GM18858 (cell line): ENCODE data around the gene NCAPG2.
"Not testable (repeated sequence)": the region's sequence is repeated elsewhere in the genome, so short reads cannot be mapped to it uniquely, and the experiment has no call there.

Source experiments
- ATAC-seq: cut with Tn5 transposase; IDR thresholded peaks from one replicate; pipeline ENCODE4 v1.9.1; 2021; ENCODE audit not compliant: unreplicated experiment

The NCAPG2 gene

GRCh38 chr7:158710651-158711102 lies 6.1 kb upstream of the NCAPG2 start:
- ATAC-seq = no peak

DNA sequence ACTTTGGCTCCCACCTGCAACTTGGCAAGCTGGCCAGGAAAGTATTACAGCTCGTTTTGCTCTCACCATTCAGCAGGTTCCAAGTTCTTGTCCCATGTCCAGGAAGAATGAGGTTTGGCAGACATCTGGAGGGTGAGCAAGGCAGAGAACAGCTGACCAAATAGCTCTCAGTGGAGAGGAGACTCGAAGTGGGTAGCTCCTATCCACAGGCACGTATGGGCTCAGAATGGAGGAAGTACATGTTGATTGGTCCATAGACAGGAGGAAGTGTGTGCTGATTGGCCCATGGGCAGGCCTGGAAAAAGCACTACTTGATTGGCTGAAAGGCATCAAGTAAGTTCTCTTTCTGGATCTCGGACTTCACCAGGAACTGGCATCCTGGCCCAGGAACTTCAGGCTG lies 3.0 kb upstream of the NCAPG2 start:
- no peak for ATAC-seq

GRCh38 chr7:158706710-158707590 lies 2.3 kb upstream of the NCAPG2 start:
- ATAC-seq = no peak

- ATAC-seq = no peak
Measured at GRCh38 chr7:158706273-158706704, 1.7 kb upstream of the NCAPG2 start.

- ATAC-seq = no peak
Measured at GRCh38 chr7:158705234-158705850, 738 bp upstream of the NCAPG2 start.

- not testable (repeated sequence) for ATAC-seq
Measured at GRCh38 chr7:158703679-158704523, 703 bp downstream of the NCAPG2 start.

DNA sequence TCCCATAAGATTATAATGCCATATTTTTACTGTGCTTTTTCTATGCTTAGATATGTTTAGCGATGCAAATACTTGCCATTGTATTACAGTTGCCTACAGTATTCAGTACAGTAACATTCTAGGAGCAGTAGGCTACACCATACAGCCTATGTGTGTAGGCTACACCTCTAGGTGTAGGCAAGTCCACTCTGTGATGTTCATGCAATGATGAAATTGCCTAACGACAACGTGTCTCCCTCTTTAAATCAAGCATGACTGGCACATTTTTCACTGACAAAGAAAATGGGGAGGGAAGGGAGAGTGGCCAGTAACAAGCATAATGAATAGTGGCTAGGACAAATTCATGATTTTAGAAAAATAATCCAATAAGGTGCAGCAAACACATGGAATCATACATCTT lies 1.7 kb downstream of the NCAPG2 start:
- no peak for ATAC-seq

DNA sequence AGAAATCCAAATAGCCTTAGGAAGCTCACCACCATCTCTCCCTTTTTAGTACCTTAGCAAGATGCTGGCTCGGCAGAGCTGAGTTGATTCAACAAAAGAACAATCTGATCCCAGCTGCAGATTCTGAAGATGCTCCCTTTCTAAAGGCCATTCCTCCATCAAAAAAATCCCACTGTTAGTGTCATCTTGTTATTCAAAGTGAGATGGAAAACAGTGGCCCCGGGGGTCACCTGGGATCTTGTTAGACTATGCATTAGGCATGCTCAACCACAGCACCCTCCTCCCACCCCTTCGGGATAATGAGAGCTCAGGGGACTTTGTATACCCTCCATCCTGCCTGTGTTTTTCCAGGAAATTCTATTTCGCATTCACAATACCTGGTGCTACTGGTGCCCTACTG lies 2.4 kb downstream of the NCAPG2 start:
- ATAC-seq = no peak

DNA sequence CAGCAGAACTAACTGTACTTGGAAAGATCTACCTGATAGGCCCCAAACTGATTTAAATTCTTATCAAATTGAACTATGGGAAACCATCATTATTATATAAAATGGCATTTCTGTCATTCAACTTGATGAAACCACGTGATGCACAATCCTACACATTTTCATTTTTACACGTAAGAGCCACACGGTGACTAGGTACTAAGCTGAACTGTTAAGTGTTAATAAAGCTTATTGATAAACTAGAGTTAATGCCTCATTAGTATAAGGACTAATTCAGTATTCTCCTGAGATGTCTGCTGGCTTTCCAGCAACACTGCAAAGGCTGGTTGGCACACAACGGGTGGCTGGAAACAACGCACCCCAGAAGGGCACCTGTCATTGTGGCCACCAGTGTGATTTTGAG lies 4.6 kb downstream of the NCAPG2 start:
- no peak for ATAC-seq

GRCh38 chr7:158699341-158699740 lies 5.3 kb downstream of the NCAPG2 start:
- no peak for ATAC-seq

DNA sequence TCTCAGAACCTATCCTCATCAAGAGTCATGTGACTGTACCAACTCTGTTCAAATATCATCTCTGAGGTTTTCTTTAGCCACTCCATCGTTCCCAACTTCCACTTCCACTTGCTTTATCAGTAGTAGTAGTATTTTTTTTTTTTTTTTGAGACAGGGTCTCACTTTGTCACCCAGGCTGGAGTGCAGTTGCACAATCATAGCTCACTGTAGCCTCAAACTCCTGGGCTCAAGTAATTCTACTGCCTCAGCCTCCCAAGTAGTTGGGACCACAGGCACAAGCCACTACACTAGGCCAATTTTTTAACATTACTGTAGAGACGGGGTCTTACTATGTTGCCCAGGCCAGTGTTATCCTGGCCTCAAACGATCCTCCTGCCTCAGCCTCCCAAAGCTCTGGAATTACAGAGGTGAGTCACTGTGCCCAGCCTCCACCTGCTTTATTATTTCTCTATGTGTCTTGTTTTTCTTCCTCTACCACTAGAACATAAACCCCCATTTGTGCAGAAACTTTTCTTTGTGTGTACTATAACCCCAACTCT lies 5.9 kb downstream of the NCAPG2 start:
- no peak for ATAC-seq

GRCh38 chr7:158697597-158697996 lies 7.0 kb downstream of the NCAPG2 start:
- not testable (repeated sequence) for ATAC-seq

GRCh38 chr7:158695726-158696452 lies 8.7 kb downstream of the NCAPG2 start:
- peak; percentile 86 for ATAC-seq

- no peak for ATAC-seq
Measured at GRCh38 chr7:158695056-158695455, 9.5 kb downstream of the NCAPG2 start.

- no peak for ATAC-seq
Measured at GRCh38 chr7:158694650-158695049, 10.0 kb downstream of the NCAPG2 start.

DNA sequence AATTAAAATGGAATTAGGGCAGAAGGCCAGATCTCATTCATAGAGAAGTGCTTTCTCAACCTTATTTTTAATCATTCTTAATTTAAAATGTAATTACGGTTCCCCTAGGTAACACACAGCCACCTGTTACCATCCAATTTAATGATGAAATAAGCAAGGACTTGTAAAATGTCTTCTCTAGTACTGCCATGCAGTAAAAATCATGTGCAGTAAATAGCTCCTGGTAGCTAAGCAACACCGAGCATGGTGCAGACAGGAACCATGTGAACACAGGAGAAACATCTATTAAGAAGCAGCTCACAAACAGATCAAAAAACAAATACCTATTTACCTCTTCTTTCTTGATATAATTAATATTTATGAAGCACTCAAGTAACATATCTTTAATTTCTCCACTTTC lies 15.1 kb downstream of the NCAPG2 start:
- no peak for ATAC-seq

- ATAC-seq = no peak
Measured at GRCh38 chr7:158687406-158687805, 17.2 kb downstream of the NCAPG2 start.

DNA sequence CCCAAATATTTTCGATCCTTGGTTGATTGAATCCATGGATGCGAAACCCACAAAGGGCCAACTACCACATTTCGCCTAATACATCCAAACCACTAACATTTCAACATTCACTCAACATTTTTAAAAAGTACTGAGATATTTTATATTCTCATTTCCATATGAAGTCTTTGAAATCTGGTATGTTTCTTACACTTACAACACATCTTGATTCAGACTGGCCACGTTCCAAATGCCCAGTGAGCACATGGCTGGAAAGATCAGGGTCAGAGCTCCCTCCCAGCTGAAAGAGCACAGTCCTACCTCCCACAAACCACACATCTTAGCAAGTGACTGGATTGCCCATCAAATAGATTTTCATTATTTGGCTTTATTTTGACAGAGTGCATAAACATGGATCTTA lies 18.9 kb downstream of the NCAPG2 start:
- no peak for ATAC-seq

GRCh38 chr7:158684329-158684728 lies 20.3 kb downstream of the NCAPG2 start:
- no peak for ATAC-seq

GRCh38 chr7:158683541-158683940 lies 21.1 kb downstream of the NCAPG2 start:
- no peak for ATAC-seq
